Stomach (tissue), 9 donors: ENCODE measurements around the gene PPARGC1A. TPM values are rescaled to one million over a fixed set of nuclear protein-coding genes. Genes with fewer than 3 reads are reported as not detected.
A peak's percentile ranks its signal among the peaks of the same experiment; 100 is the strongest.

ENCODE experiments used
- DNase-seq, 2 donors: peaks; one replicate each; pipeline versions ENCODE4 v3.0.0 to v3.0.0-alpha.2; 2013 to 2019
- H3K27ac ChIP-seq, 5 donors: fragments of 200-600 bp in 4 of 5; sonication (generic) in 4 of 5; one replicate each; pipeline ENCODE4 v1.5.1; 2013 to 2019; ENCODE audit warnings: mild to moderate bottlenecking in 1 of 5, moderate library complexity in 1 of 5
- H3K27me3 ChIP-seq, 3 donors: fragments of 200-600 bp; sonication (generic); one replicate each; pipeline ENCODE4 v1.5.1; 2017 to 2019; ENCODE audit warnings: mixed run types in 1 of 3
- H3K36me3 ChIP-seq, 4 donors: fragments of 200-600 bp; sonication (generic); 1 replicate in 3 of 4; 2 replicates in 1 of 4; pipeline ENCODE4 v1.5.1; 2016 to 2019
- H3K4me1 ChIP-seq, 4 donors: fragments of 200-600 bp; sonication (generic); one replicate each; pipeline ENCODE4 v1.5.1; 2016 to 2019
- H3K4me3 ChIP-seq, 4 donors: fragments of 200-600 bp; sonication (generic) in 3 of 4; one replicate each; pipeline ENCODE4 v1.5.1; 2016 to 2019; ENCODE audit warnings: mild to moderate bottlenecking in 1 of 4
- H3K9me3 ChIP-seq, 4 donors: fragments of 200-600 bp; sonication (generic); one replicate each; pipeline ENCODE4 v1.5.1; 2016 to 2019
- EP300 ChIP-seq: sonication (generic); formaldehyde crosslinking; IDR thresholded peaks from one replicate; pipeline ENCODE4 v1.6.1; 2017; ENCODE audit warnings: antibody characterized with exemption
- POLR2A ChIP-seq, 4 donors: fragments of 450-650 bp; IDR thresholded peaks; one replicate each; pipeline ENCODE4 v1.6.1; 2016; ENCODE audit warnings: antibody characterized with exemption in 4 of 4, control low read depth in 2 of 4, mild to moderate bottlenecking in 1 of 4, moderate library complexity in 1 of 4
- POLR2AphosphoS5 ChIP-seq, 3 donors: sonication (generic); formaldehyde crosslinking; IDR thresholded peaks; one replicate each; pipeline ENCODE4 v1.6.1; 2016; ENCODE audit warnings: antibody characterized with exemption in 3 of 3
- WGBS, 5 donors: extraction: QIAGEN DNeasy Blood & Tissue Kit in 3 of 5; methylation state at CpG; one replicate each; pipeline versions ENCODE4 v1.1.5 to v1.1.7; 2013 to 2018; 5-methylcytosine and 5-hydroxymethylcytosine counted together
- intact Hi-C: fragments of 100-400 bp; cut with DNase I; formaldehyde crosslinking; loops from one replicate; pipeline ENCODE4 v1.15.1; 2023; ENCODE audit warnings: low total_unique reads
- polyA plus RNA-seq, 3 donors: library from polyadenylated mRNA; stranded (reverse); fragments of 200-250 nt; gene quantifications; one replicate each; pipeline ENCODE4 v1.2.3, GENCODE V29; 2013
- total RNA-seq, 5 donors: library from RNA; depleted of rRNA; stranded (reverse); fragments of >200 nt; gene quantifications; one replicate each; pipeline versions ENCODE4 v1.1.0 to v1.2.3, GENCODE V29; 2014 to 2016
- TF ChIP-seq, protein P1 (sequence below), 7 experiments: fragments of 450-650 bp in 4 of 7; fragments of 200-600 bp in 3 of 7; sonication (generic) in 3 of 7; IDR thresholded peaks; one replicate each; pipeline ENCODE4 v1.5.1; 2016 to 2019; ENCODE audit warnings: antibody characterized with exemption in 7 of 7, control low read depth in 2 of 7, mild to moderate bottlenecking in 1 of 7
- donor health status: healthy with polysubstance abuse.
- donor health status: Bipolar disorder and iron deficiency.
- donor health status: healthy.

The PPARGC1A gene
- total and polyA plus RNA-seq, 8 donors = 2.0 to 230 (median 13.1) TPM

DNA sequence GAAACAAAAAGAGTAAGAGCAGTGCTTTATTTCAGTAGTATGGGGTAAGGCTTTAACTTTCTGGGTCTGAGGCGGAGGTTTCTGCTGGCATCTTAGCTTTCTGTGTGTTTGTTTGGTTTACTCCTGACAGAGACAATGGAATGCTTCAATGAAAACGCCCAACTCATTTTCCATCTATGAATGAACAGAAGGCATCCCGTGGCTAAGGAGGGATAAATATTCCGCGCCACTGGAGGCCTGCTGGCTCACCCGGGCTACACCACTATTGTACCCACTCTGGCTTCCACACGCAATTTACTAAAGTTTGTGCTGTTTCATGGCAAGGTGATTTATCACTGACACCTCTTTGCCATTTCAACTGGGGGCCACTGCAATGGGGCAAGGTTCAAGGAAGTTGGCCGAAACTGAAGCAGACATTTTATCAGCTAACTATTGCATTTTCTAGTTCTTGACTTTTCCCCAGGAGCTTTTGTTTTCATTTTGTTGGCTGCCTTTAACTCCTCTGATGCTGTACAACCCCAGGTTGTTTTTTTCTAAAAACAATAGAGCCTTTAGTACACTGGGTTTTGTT, 32.8 kb upstream of the PPARGC1A start:
- DNase-seq = no peak
- Histone ChIP-seq H3K4me1 (peaks cover 0 to 7% (median 2%) of the 10 kb centered on the region in 4 donors), H3K27ac (peak overlapping the region in 1 of 5 donors; percentile 20), H3K4me3 (no peak overlapping the region), H3K36me3 (no peaks in the 10 kb centered on the region), H3K9me3 (no peaks in the 10 kb centered on the region), H3K27me3 (no peaks in the 10 kb centered on the region)
- no peak for TF ChIP-seq POLR2AphosphoS5 (IDR thresholded peaks at IDR 0.05)
- TF ChIP-seq POLR2A (IDR thresholded peaks at IDR 0.05) = no peak
- TF ChIP-seq EP300 = no peak
- TF ChIP-seq, protein P1, sequence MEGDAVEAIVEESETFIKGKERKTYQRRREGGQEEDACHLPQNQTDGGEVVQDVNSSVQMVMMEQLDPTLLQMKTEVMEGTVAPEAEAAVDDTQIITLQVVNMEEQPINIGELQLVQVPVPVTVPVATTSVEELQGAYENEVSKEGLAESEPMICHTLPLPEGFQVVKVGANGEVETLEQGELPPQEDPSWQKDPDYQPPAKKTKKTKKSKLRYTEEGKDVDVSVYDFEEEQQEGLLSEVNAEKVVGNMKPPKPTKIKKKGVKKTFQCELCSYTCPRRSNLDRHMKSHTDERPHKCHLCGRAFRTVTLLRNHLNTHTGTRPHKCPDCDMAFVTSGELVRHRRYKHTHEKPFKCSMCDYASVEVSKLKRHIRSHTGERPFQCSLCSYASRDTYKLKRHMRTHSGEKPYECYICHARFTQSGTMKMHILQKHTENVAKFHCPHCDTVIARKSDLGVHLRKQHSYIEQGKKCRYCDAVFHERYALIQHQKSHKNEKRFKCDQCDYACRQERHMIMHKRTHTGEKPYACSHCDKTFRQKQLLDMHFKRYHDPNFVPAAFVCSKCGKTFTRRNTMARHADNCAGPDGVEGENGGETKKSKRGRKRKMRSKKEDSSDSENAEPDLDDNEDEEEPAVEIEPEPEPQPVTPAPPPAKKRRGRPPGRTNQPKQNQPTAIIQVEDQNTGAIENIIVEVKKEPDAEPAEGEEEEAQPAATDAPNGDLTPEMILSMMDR (IDR thresholded peaks at IDR 0.05) = no peak
- intact Hi-C loops = no loop called here
- WGBS, 5 donors = 77 to 84% (median 82%) methylated on average over 8 of the region's 8 CpGs

DNA sequence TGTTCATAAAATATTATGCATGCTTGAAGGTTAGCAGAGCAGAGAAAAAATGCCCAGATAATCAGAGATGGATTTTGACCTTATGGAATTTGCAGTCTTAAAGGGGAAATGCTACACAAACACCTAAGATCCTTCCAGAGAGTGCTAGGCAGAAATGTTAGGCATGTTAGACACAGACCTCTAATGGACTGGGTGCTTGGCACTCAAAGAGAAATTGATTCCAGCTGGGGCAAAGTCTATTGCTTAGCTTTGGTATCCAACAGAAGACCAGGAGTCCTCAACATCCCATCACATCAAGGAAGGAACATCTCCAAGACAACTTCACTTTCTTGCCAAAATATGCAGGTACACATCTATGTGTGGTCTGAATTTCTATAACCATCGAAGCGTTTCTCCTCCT, 32.2 kb upstream of the PPARGC1A start:
- Histone ChIP-seq H3K36me3 (no peaks in the 10 kb centered on the region), H3K4me1 (peaks cover 0 to 7% (median 2%) of the 10 kb centered on the region in 4 donors), H3K27ac (no peak overlapping the region), H3K4me3 (no peak overlapping the region), H3K9me3 (no peaks in the 10 kb centered on the region), H3K27me3 (no peaks in the 10 kb centered on the region)
- DNase-seq = no peak
- no peak for TF ChIP-seq EP300
- TF ChIP-seq, protein P1 (IDR thresholded peaks at IDR 0.05) = no peak
- TF ChIP-seq POLR2A (IDR thresholded peaks at IDR 0.05) = no peak
- no peak for TF ChIP-seq POLR2AphosphoS5 (IDR thresholded peaks at IDR 0.05)
- intact Hi-C loops = no loop called here
- 95 to 100% (median 98%) methylated on average over 2 of the region's 2 CpGs for WGBS, 5 donors

DNA sequence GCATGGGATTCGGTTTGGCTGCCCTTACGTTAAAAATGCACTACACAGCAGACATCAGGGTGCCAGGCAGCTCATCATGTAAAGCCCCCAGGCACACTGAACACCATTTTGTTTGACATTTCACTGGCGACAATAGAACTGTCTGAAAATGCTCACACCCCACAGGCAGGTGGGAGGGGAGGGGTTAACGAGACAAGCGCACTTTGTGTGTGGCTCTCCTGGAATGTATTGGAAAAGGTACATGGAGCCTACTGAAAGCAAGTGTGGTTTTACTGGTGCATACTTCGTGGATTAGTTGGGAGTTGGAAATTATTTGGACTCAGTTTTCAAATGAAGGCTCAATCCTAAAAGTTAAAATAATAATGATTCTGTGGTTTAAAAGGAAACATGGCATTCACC, 31.6 kb upstream of the PPARGC1A start:
- no peaks in the 10 kb centered on the region for H3K9me3 ChIP-seq
- no peak for DNase-seq
- intact Hi-C loops = no loop called here
- no peaks in the 10 kb centered on the region for H3K36me3 ChIP-seq
- H3K4me1 ChIP-seq = peaks cover 0 to 7% (median 2%) of the 10 kb centered on the region in 4 donors
- H3K27me3 ChIP-seq = no peaks in the 10 kb centered on the region
- no peak overlapping the region for H3K27ac ChIP-seq
- H3K4me3 ChIP-seq = no peak overlapping the region
- WGBS, 5 donors = 78 to 87% (median 80%) methylated on average over 6 of the region's 6 CpGs
- TF ChIP-seq POLR2A (IDR thresholded peaks at IDR 0.05) = no peak
- no peak for TF ChIP-seq EP300
- no peak for TF ChIP-seq POLR2AphosphoS5 (IDR thresholded peaks at IDR 0.05)
- TF ChIP-seq, protein P1 (IDR thresholded peaks at IDR 0.05) = no peak

DNA sequence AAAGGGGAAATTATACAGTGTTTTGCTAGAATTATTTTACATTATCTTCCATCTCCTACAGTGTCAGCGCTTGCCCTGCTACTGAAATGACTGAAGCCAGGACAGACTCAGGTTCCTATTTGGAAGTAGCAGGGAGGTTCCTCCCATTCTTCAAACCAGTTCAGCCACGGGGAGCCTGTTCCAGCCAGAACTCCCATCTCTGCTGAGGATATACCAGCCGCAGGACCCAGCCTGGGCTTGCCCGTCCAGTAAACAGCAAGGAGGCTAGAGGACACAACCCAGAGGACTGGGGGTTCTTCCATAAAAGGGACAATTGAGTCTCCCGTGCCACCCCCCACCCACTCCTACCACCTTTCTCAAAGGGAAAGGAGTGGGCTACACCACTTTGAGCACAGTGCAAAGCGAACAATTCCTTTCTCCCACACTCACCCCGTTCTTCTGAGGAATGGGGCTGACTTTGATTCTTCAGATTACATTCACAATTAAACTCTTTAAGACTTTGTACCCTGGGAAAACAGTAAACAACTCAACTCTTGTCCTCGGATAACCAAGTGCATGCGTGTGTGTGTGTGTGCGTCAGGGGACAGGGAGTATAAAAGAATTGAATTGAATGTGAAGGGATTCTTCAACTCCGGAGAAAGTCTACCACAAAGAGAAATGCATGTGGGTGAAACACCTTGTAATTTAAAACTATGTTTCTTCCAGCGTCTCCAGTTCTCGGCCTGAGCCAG, 31.0 kb upstream of the PPARGC1A start:
- H3K9me3 ChIP-seq = no peaks in the 10 kb centered on the region
- no peak for TF ChIP-seq EP300
- no peak for TF ChIP-seq POLR2A (IDR thresholded peaks at IDR 0.05)
- TF ChIP-seq, protein P1 (IDR thresholded peaks at IDR 0.05) = no peak
- no peak for TF ChIP-seq POLR2AphosphoS5 (IDR thresholded peaks at IDR 0.05)
- no peak overlapping the region for H3K4me3 ChIP-seq
- DNase-seq = peak in 1 of 2 donors; percentile 17
- no peaks in the 10 kb centered on the region for H3K27me3 ChIP-seq
- no peak overlapping the region for H3K27ac ChIP-seq
- intact Hi-C loops = no loop called here
- H3K4me1 ChIP-seq = peaks cover 0 to 7% (median 2%) of the 10 kb centered on the region in 4 donors
- WGBS, 5 donors = 43 to 76% (median 65%) methylated on average over 12 to 13 of the region's 13 CpGs
- H3K36me3 ChIP-seq = no peaks in the 10 kb centered on the region
